Fibroblast of the aortic adventitia (primary cell): ENCODE results near the gene STIM1. TPM values are rescaled to one million over a fixed set of nuclear protein-coding genes. Genes with fewer than 3 reads are reported as not detected.

Experiments
- DNase-seq: peaks from one replicate; pipeline ENCODE4 v3.0.0-alpha.2; 2010; ENCODE audit warnings: low read depth
- H3K4me3 ChIP-seq: 2 replicates; pipeline ENCODE4 v1.5.1; 2011; ENCODE audit warnings: low read depth, mild to moderate bottlenecking, control low read depth, low read length, moderate library complexity
- CTCF ChIP-seq: IDR thresholded peaks from 2 replicates; pipeline ENCODE4 v1.5.1; 2011; ENCODE audit warnings: mild to moderate bottlenecking, low read length, control low read depth, inconsistent platforms; ENCODE audit not compliant: insufficient read depth
- total RNA-seq: library from RNA; depleted of rRNA; stranded (reverse); fragments of >200 nt; gene quantifications from 2 replicates; pipeline ENCODE4 v1.2.3, GENCODE V29; 2012; ENCODE audit warnings: low replicate concordance

The STIM1 gene
- total RNA-seq, 1 donor = 21.6 TPM

DNA sequence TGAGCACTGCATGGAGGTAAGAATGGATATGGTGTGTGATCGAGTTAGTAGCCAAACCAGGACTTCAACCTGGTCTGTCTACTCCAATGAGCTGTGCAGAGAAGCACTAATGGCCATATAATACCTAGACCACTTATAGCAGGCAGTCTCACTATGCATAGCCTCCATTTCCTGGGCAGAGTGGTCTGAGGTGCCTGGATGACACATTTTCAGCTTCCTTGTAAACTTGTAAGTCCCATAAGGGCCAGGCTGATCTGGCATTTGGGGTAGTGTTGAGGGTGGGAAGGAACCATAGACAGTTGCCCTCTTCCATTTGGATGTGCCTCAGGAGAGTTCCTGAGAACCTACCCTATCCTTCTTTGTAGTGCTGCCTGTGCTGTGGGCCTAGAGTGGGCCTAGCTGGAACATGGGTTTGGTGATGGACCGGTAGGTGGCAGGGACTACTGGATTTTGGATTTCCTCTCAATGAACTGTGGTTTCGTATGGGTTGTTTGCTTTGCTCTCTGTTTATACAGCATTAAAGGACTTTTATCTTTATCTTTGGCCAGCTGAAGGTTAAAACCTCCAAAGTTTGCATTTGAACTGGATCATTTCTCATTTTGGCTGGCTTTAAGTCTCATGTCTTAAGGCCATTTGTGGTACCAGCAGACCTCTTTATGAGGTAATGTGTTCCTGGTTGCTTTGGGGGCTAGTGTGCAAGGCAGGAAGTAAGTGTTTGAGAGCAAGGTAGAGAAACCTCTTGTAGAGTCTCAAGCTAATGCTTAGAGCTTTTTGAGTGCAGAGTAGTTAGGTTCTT lies 86.9 kb downstream of the STIM1 start:
- no peak for TF ChIP-seq CTCF
- DNase-seq = no peak
- no peak overlapping the region for H3K4me3 ChIP-seq

- no peak overlapping the region for H3K4me3 ChIP-seq
- no peak for TF ChIP-seq CTCF
- DNase-seq = peak; percentile 47
Observed at GRCh38 chr11:3942956-3943497, 87.6 kb downstream of the STIM1 start.

DNA sequence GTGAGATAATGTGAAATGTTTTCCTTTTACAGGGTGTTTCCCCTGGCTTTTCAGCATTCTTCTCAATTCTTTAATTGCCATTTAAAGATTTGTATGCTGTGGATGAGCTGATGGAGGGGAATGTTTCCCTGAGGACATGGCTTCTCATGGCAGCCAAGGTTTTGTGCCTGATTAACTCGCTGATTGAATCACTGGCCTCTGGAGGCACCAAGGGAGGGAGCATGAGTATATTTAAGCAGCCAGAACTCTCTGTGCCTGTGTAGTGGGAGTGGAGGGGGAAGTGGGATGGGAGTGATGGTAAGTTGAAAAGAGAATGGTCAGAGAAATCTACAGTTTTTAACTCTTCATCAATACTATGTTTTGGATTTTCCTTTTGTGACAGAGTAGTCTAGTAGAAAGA lies 88.7 kb downstream of the STIM1 start:
- no peak overlapping the region for H3K4me3 ChIP-seq
- peak; percentile 57 for DNase-seq
- TF ChIP-seq CTCF = no peak

- no peak overlapping the region for H3K4me3 ChIP-seq
- no peak for TF ChIP-seq CTCF
- peak; percentile 25 for DNase-seq
Observed at GRCh38 chr11:3946455-3947017, 91.1 kb downstream of the STIM1 start.

- H3K4me3 ChIP-seq = no peak overlapping the region
- DNase-seq = peak; percentile 82
- no peak for TF ChIP-seq CTCF
Observed at GRCh38 chr11:3947061-3947460, 91.6 kb downstream of the STIM1 start.

GRCh38 chr11:3949125-3949524 lies 93.7 kb downstream of the STIM1 start:
- TF ChIP-seq CTCF = no peak
- H3K4me3 ChIP-seq = no peak overlapping the region
- no peak for DNase-seq
